Vagina (tissue), 2 donors: ENCODE data around the gene HEXA. TPM values are rescaled to one million over a fixed set of nuclear protein-coding genes. Genes with fewer than 3 reads are reported as not detected.
A peak's percentile ranks its signal among the peaks of the same experiment; 100 is the strongest.

Experiments used
- DNase-seq, 2 donors: peaks; one replicate each; pipeline ENCODE4 v3.0.0-alpha.2; 2017; ENCODE audit errors: extremely low spot score in 2 of 2
- H3K27ac ChIP-seq: fragments of 200-600 bp; sonication (generic); one replicate; pipeline ENCODE4 v1.5.1; 2019
- H3K27me3 ChIP-seq: fragments of 200-600 bp; sonication (generic); one replicate; pipeline ENCODE4 v1.5.1; 2019
- H3K36me3 ChIP-seq, 2 donors: fragments of 200-600 bp; sonication (generic); one replicate each; pipeline ENCODE4 v1.5.1; 2017 to 2019
- H3K4me1 ChIP-seq: fragments of 200-600 bp; sonication (generic); one replicate; pipeline ENCODE4 v1.5.1; 2019
- H3K4me3 ChIP-seq, 2 donors: fragments of 200-600 bp; sonication (generic); 1 replicate in 1 of 2; 2 replicates in 1 of 2; pipeline ENCODE4 v1.5.1; 2016 to 2019
- H3K9me3 ChIP-seq: fragments of 200-600 bp; sonication (generic); one replicate; pipeline ENCODE4 v1.5.1; 2019
- CTCF ChIP-seq, 3 experiments: fragments of 450-650 bp in 2 of 3; fragments of 200-600 bp in 1 of 3; sonication (generic) in 1 of 3; IDR thresholded peaks; one replicate each; pipeline ENCODE4 v1.5.1; 2017 to 2019; ENCODE audit warnings: antibody characterized with exemption in 3 of 3, mild to moderate bottlenecking in 2 of 3, moderate library complexity in 2 of 3
- POLR2A ChIP-seq, 2 donors: fragments of 450-650 bp; IDR thresholded peaks; one replicate each; pipeline ENCODE4 v1.6.1; 2017; ENCODE audit warnings: antibody characterized with exemption in 2 of 2, mild to moderate bottlenecking in 2 of 2, moderate library complexity in 2 of 2
- POLR2AphosphoS5 ChIP-seq, 2 donors: sonication (generic); formaldehyde crosslinking; IDR thresholded peaks; one replicate each; pipeline ENCODE4 v1.9.0; 2017; ENCODE audit warnings: antibody characterized with exemption in 2 of 2, mild to moderate bottlenecking in 2 of 2, low read depth in 1 of 2; ENCODE audit not compliant: insufficient read depth in 1 of 2
- intact Hi-C: fragments of 100-400 bp; cut with DNase I; formaldehyde crosslinking; loops from one replicate; pipeline ENCODE4 v1.15.1; 2023
- total RNA-seq: library from RNA; depleted of rRNA; stranded (reverse); fragments of >200 nt; gene quantifications from one replicate; pipeline ENCODE4 v1.2.3, GENCODE V29; 2016

Gene HEXA
- total RNA-seq, 1 donor from 2014 or later: 82.5 TPM

- Histone ChIP-seq H3K27ac (no peak overlapping the region), H3K4me3 (no peak overlapping the region), H3K9me3 (no peaks in the 10 kb centered on the region), H3K27me3 (no peaks in the 10 kb centered on the region), H3K36me3 (no peaks in the 10 kb centered on the region), H3K4me1 (no peaks in the 10 kb centered on the region)
- peak; percentile 55 to 60 for DNase-seq
- no peak for TF ChIP-seq POLR2A (IDR thresholded peaks at IDR 0.05)
- TF ChIP-seq POLR2AphosphoS5 (IDR thresholded peaks at IDR 0.05; ENCODE audit: insufficient read depth in 1 of 2, low read depth in 1 of 2): no peak
- peak; percentile 34 to 66 (median 53) for TF ChIP-seq CTCF (IDR thresholded peaks at IDR 0.05)
- intact Hi-C loops: no loop called here
Observed at GRCh38 chr15:72312605-72313447, 63.0 kb downstream of the HEXA start.

- no peaks in the 10 kb centered on the region for H3K36me3 ChIP-seq
- intact Hi-C loops: no loop called here
- H3K4me3 ChIP-seq: no peak overlapping the region
- H3K9me3 ChIP-seq: no peaks in the 10 kb centered on the region
- no peak for DNase-seq
- H3K4me1 ChIP-seq: no peaks in the 10 kb centered on the region
- no peak overlapping the region for H3K27ac ChIP-seq
- H3K27me3 ChIP-seq: no peaks in the 10 kb centered on the region
- TF ChIP-seq POLR2A (IDR thresholded peaks at IDR 0.05) (no peak), CTCF (IDR thresholded peaks at IDR 0.05) (no peak), POLR2AphosphoS5 (IDR thresholded peaks at IDR 0.05; ENCODE audit: insufficient read depth in 1 of 2, low read depth in 1 of 2) (no peak)
Observed at GRCh38 chr15:72307026-72307425, 68.8 kb downstream of the HEXA start.

- no peaks in the 10 kb centered on the region for H3K27me3 ChIP-seq
Observed at GRCh38 chr15:72306211-72306785, 69.5 kb downstream of the HEXA start.

GRCh38 chr15:72304596-72304995 is 71.2 kb downstream of the HEXA start:
- TF ChIP-seq CTCF (IDR thresholded peaks at IDR 0.05) (no peak), POLR2A (IDR thresholded peaks at IDR 0.05) (no peak), POLR2AphosphoS5 (IDR thresholded peaks at IDR 0.05; ENCODE audit: insufficient read depth in 1 of 2, low read depth in 1 of 2) (no peak)
- no peaks in the 10 kb centered on the region for H3K36me3 ChIP-seq
- no peaks in the 10 kb centered on the region for H3K9me3 ChIP-seq
- no peak overlapping the region for H3K27ac ChIP-seq
- no peak overlapping the region for H3K4me3 ChIP-seq
- intact Hi-C loops: no loop called here
- DNase-seq: no peak
- H3K27me3 ChIP-seq: no peaks in the 10 kb centered on the region
- no peaks in the 10 kb centered on the region for H3K4me1 ChIP-seq

More at GRCh38 chr15:72306211-72306785, 69.5 kb downstream of the HEXA start:
- Histone ChIP-seq H3K4me3 (no peak overlapping the region), H3K4me1 (no peaks in the 10 kb centered on the region), H3K36me3 (no peaks in the 10 kb centered on the region), H3K27ac (no peak overlapping the region), H3K9me3 (no peaks in the 10 kb centered on the region)
- intact Hi-C loops: no loop called here
- DNase-seq: no peak
- TF ChIP-seq CTCF (IDR thresholded peaks at IDR 0.05) (no peak), POLR2AphosphoS5 (IDR thresholded peaks at IDR 0.05; ENCODE audit: insufficient read depth in 1 of 2, low read depth in 1 of 2) (no peak), POLR2A (IDR thresholded peaks at IDR 0.05) (no peak)

- Histone ChIP-seq H3K27me3 (no peaks in the 10 kb centered on the region), H3K27ac (no peak overlapping the region), H3K4me3 (no peak overlapping the region), H3K36me3 (no peaks in the 10 kb centered on the region), H3K4me1 (no peaks in the 10 kb centered on the region), H3K9me3 (no peaks in the 10 kb centered on the region)
- intact Hi-C loops: no loop called here
- TF ChIP-seq CTCF (IDR thresholded peaks at IDR 0.05) (no peak), POLR2AphosphoS5 (IDR thresholded peaks at IDR 0.05; ENCODE audit: insufficient read depth in 1 of 2, low read depth in 1 of 2) (no peak), POLR2A (IDR thresholded peaks at IDR 0.05) (no peak)
- DNase-seq: no peak
Observed at GRCh38 chr15:72302955-72303354, 72.9 kb downstream of the HEXA start.
